ENCODE measurements around the gene ADD2. TPM values are rescaled to one million over a fixed set of nuclear protein-coding genes. Genes with fewer than 3 reads are reported as not detected.

ADD2 gene
- total and polyA plus RNA-seq, 2 experiments from 2014 or later = not detected

DNA sequence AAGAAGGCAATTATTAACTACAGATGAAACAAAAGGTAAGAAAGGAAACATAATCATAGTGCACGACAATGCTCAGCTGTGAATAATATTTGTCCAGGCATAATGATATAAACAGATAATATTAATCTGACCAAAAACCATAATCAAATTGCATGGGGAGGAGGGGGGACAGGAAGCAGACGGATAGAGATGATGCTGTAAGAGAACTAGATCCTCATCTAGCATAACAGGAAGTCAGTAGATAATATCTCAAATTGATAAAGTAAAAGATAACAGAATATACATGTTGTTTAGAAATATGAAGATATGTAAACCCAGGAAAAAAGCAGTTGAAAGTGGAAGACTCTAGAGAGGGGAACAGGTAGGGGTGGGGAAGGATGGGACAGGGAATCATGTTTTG lies 129.4 kb downstream of the ADD2 start:
- 64 to 71% methylated on average over 2 of the region's 2 CpGs for WGBS, 2 experiments (ENCODE audit: low coverage in 1 of 2, low lambda C conversion rate in 2 of 2, missing lambda C conversion rate in 2 of 2)
- Histone ChIP-seq H3F3A (ENCODE audit: insufficient read depth) (no peaks in the 10 kb centered on the region), H3K27me3 (replicated peaks; ENCODE audit: insufficient read depth) (peaks cover 34% of the 10 kb centered on the region), H3K36me3 (ENCODE audit: low read depth) (no peaks in the 10 kb centered on the region), H4K20me1 (ENCODE audit: insufficient read depth) (no peaks in the 10 kb centered on the region), H3K4me3 (no peak overlapping the region), H2AFZ (no peak overlapping the region), H3K27ac (no peak overlapping the region), H3K9ac (no peak overlapping the region), H3K9me2 (ENCODE audit: insufficient read depth) (no peaks in the 10 kb centered on the region), H3K4me2 (ENCODE audit: unreplicated experiment) (no peak overlapping the region), H3K9me3 (ENCODE audit: low read depth) (peaks cover 1% of the 10 kb centered on the region), H3K4me1 (ENCODE audit: insufficient read depth) (no peaks in the 10 kb centered on the region), H3K79me2 (ENCODE audit: insufficient read depth) (no peaks in the 10 kb centered on the region)
- in situ Hi-C loops (cut with MboI) = loop anchor here (10.0 kb wide), 1 partner anchor 324 kb away; no protein-coding TSS in a partner anchor
- TF ChIP-seq EZH2 (IDR thresholded peaks at IDR 0.05; ENCODE audit: insufficient read depth, poor library complexity, severe bottlenecking) (no peak), EZH2phosphoT487 (IDR thresholded peaks at IDR 0.05; ENCODE audit: insufficient read depth, low read depth) (no peak)
- DNase-seq = no peak

DNA sequence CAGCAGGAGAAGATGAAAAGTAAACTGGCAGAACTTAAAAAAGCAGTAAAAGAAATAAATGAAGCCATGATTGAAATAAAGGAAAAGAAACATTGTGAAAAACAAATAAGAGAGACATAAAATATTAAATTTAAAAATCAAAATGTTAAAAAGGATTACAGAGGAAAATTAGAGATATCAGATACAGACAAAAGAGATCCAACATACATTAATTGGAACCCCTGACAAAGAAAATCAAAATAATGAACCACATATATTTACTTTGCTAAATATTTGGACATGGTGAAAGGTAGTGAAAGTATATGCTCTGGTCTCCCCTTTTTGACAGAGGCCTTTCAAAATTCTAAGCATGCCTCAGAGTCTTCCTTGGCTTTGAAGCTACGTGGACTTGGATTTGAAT lies 134.5 kb downstream of the ADD2 start:
- WGBS, 2 experiments (ENCODE audit: low coverage in 1 of 2, low lambda C conversion rate in 2 of 2, missing lambda C conversion rate in 2 of 2) = 11 to 18% methylated on average over 1 of the region's 1 CpG
- DNase-seq = no peak

GRCh38 chr2:70632966-70633365 lies 135.0 kb downstream of the ADD2 start:
- H3K9ac ChIP-seq = no peak overlapping the region
- no peaks in the 10 kb centered on the region for H3K79me2 ChIP-seq (ENCODE audit: insufficient read depth)
- H3K36me3 ChIP-seq (ENCODE audit: low read depth) = no peaks in the 10 kb centered on the region
- peaks cover 5% of the 10 kb centered on the region for H3K9me3 ChIP-seq (ENCODE audit: low read depth)
- in situ Hi-C loops (cut with MboI) = loop anchor here (10.0 kb wide), 1 partner anchor 318 kb away; no protein-coding TSS in a partner anchor
- H4K20me1 ChIP-seq (ENCODE audit: insufficient read depth) = no peaks in the 10 kb centered on the region
- no peaks in the 10 kb centered on the region for H3F3A ChIP-seq (ENCODE audit: insufficient read depth)
- H3K4me1 ChIP-seq (ENCODE audit: insufficient read depth) = no peaks in the 10 kb centered on the region
- peaks cover 54% of the 10 kb centered on the region for H3K27me3 ChIP-seq (replicated peaks; ENCODE audit: insufficient read depth)
- TF ChIP-seq EZH2 (IDR thresholded peaks at IDR 0.05; ENCODE audit: insufficient read depth, poor library complexity, severe bottlenecking) = no peak
- H3K9me2 ChIP-seq (ENCODE audit: insufficient read depth) = no peaks in the 10 kb centered on the region
- no peak overlapping the region for H2AFZ ChIP-seq
- WGBS, 2 experiments (ENCODE audit: low coverage in 1 of 2, low lambda C conversion rate in 2 of 2, missing lambda C conversion rate in 2 of 2) = 76 to 88% methylated on average over 1 of the region's 1 CpG
- H3K27ac ChIP-seq = no peak overlapping the region
- DNase-seq = no peak
- H3K4me3 ChIP-seq = no peak overlapping the region
- H3K4me2 ChIP-seq (ENCODE audit: unreplicated experiment) = no peak overlapping the region

More for the DNA sequence above, 134.5 kb downstream of the ADD2 start:
- H3K4me1 ChIP-seq (ENCODE audit: insufficient read depth) = no peaks in the 10 kb centered on the region
- H3F3A ChIP-seq (ENCODE audit: insufficient read depth) = no peaks in the 10 kb centered on the region
- H4K20me1 ChIP-seq (ENCODE audit: insufficient read depth) = no peaks in the 10 kb centered on the region
- H3K9me2 ChIP-seq (ENCODE audit: insufficient read depth) = no peaks in the 10 kb centered on the region
- no peaks in the 10 kb centered on the region for H3K36me3 ChIP-seq (ENCODE audit: low read depth)
- H3K27ac ChIP-seq = no peak overlapping the region
- H3K4me3 ChIP-seq = no peak overlapping the region
- H2AFZ ChIP-seq = no peak overlapping the region
- H3K27me3 ChIP-seq (replicated peaks; ENCODE audit: insufficient read depth) = peaks cover 54% of the 10 kb centered on the region
- in situ Hi-C loops (cut with MboI) = loop anchor here (10.0 kb wide), 1 partner anchor 319 kb away; no protein-coding TSS in a partner anchor
- no peak for TF ChIP-seq EZH2 (IDR thresholded peaks at IDR 0.05; ENCODE audit: insufficient read depth, poor library complexity, severe bottlenecking)
- no peak for TF ChIP-seq EZH2phosphoT487 (IDR thresholded peaks at IDR 0.05; ENCODE audit: insufficient read depth, low read depth)
- H3K9ac ChIP-seq = no peak overlapping the region
- peaks cover 5% of the 10 kb centered on the region for H3K9me3 ChIP-seq (ENCODE audit: low read depth)
- no peaks in the 10 kb centered on the region for H3K79me2 ChIP-seq (ENCODE audit: insufficient read depth)
- H3K4me2 ChIP-seq (ENCODE audit: unreplicated experiment) = no peak overlapping the region

DNA sequence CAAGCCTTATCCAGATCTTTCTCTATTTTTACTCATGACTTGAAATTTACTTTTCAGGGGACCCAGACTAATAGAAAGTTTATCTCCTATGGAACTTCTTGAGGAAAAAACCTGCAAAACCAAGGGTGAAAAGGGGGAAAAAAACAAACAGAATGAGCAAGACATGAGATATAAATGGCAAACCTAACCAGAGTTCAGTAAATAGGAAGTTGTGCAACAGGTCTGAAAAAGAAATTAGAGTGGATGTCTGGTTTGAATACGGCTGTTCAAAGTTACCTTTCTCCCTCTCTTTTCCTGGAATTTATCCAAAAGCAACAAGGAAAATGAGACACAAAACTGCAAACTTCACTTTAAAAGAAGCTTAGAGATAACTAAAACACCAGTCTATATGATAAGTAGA lies 135.6 kb downstream of the ADD2 start:
- H3K79me2 ChIP-seq (ENCODE audit: insufficient read depth) = no peaks in the 10 kb centered on the region
- H3K9me3 ChIP-seq (ENCODE audit: low read depth) = peaks cover 5% of the 10 kb centered on the region
- 40% methylated on average over 1 of the region's 1 CpG for WGBS, 2 experiments (ENCODE audit: low coverage in 1 of 2, low lambda C conversion rate in 2 of 2, missing lambda C conversion rate in 2 of 2)
- H4K20me1 ChIP-seq (ENCODE audit: insufficient read depth) = no peaks in the 10 kb centered on the region
- TF ChIP-seq EZH2phosphoT487 (IDR thresholded peaks at IDR 0.05; ENCODE audit: insufficient read depth, low read depth) (no peak), EZH2 (IDR thresholded peaks at IDR 0.05; ENCODE audit: insufficient read depth, poor library complexity, severe bottlenecking) (no peak)
- H3K9ac ChIP-seq = no peak overlapping the region
- no peak overlapping the region for H2AFZ ChIP-seq
- H3K4me1 ChIP-seq (ENCODE audit: insufficient read depth) = no peaks in the 10 kb centered on the region
- H3K4me2 ChIP-seq (ENCODE audit: unreplicated experiment) = no peak overlapping the region
- no peaks in the 10 kb centered on the region for H3K36me3 ChIP-seq (ENCODE audit: low read depth)
- no peaks in the 10 kb centered on the region for H3F3A ChIP-seq (ENCODE audit: insufficient read depth)
- H3K27ac ChIP-seq = no peak overlapping the region
- no peak overlapping the region for H3K4me3 ChIP-seq
- no peak for DNase-seq
- peaks cover 52% of the 10 kb centered on the region for H3K27me3 ChIP-seq (replicated peaks; ENCODE audit: insufficient read depth)
- no peaks in the 10 kb centered on the region for H3K9me2 ChIP-seq (ENCODE audit: insufficient read depth)
- in situ Hi-C loops (cut with MboI) = loop anchor here (10.0 kb wide), 1 partner anchor 318 kb away; no protein-coding TSS in a partner anchor

DNA sequence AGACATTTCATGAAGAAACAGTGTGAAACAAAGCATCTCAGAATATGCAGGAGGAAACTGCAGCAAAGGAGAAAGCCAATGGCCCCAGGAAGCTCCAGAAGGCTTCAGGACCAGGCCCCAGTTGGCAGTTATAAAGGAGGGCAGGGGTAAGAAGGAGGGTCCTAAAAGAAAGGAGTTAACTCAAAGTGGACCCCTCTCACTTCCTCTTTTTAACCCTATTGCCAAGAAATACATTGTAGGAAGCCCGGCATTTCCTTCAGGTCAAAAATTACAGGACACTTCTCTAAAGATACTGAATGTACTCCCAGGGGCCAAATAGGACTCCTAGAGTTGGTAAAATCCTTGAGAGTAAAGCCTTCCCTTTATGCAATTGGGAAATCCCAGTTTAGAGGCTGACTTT lies 137.2 kb downstream of the ADD2 start:
- Histone ChIP-seq H3K27me3 (replicated peaks; ENCODE audit: insufficient read depth) (peaks cover 41% of the 10 kb centered on the region), H3K36me3 (ENCODE audit: low read depth) (no peaks in the 10 kb centered on the region), H3K9me2 (ENCODE audit: insufficient read depth) (no peaks in the 10 kb centered on the region), H4K20me1 (ENCODE audit: insufficient read depth) (no peaks in the 10 kb centered on the region), H3K4me1 (ENCODE audit: insufficient read depth) (no peaks in the 10 kb centered on the region), H3K4me3 (no peak overlapping the region), H3K27ac (no peak overlapping the region), H3F3A (ENCODE audit: insufficient read depth) (no peaks in the 10 kb centered on the region), H3K4me2 (ENCODE audit: unreplicated experiment) (no peak overlapping the region), H3K79me2 (ENCODE audit: insufficient read depth) (no peaks in the 10 kb centered on the region), H3K9me3 (ENCODE audit: low read depth) (peaks cover 5% of the 10 kb centered on the region), H2AFZ (no peak overlapping the region), H3K9ac (no peak overlapping the region)
- 88 to 92% methylated on average over 1 of the region's 1 CpG for WGBS, 2 experiments (ENCODE audit: low coverage in 1 of 2, low lambda C conversion rate in 2 of 2, missing lambda C conversion rate in 2 of 2)
- TF ChIP-seq EZH2phosphoT487 (IDR thresholded peaks at IDR 0.05; ENCODE audit: insufficient read depth, low read depth) = no peak
- no peak for TF ChIP-seq EZH2 (IDR thresholded peaks at IDR 0.05; ENCODE audit: insufficient read depth, poor library complexity, severe bottlenecking)
- in situ Hi-C loops (cut with MboI) = loop anchor here (10.0 kb wide), 1 partner anchor 316 kb away; no protein-coding TSS in a partner anchor
- no peak for DNase-seq

All from GM23248 (cell line).